ENCODE data around the gene LNX1. TPM values are rescaled to one million over a fixed set of nuclear protein-coding genes. Genes with fewer than 3 reads are reported as not detected.

Gene LNX1
- total and polyA plus RNA-seq, 2 of the 13 experiments (the other 11 are each of a cell fraction or from before 2014, with no cell fraction given): 0.49 TPM

DNA sequence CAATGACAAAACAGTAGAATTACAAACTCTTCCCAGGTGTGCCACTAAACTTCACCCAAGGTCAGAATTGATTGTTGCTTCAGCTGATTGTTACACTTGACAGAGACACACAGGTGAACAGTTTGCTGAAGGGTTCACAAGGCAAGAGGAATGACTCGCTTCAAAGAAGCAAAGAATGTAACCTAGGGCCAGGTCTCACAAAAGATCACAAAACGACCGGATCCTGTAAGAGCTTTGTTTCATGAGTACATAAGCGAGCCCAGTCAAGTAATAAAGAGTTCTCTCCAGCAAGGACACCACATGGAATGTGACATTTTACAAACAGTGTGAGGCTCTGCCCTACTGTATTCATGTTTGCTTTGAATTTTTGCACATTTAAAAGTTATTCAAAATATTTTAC, 9.1 kb downstream of the LNX1 start (continued):
- TF ChIP-seq ZNF143 (CRISPR knock-in tag; IDR thresholded peaks at IDR 0.05) (no peak), ZMYM2 (CRISPR knock-in tag; IDR thresholded peaks at IDR 0.05) (no peak), HOXA7 (CRISPR knock-in tag; IDR thresholded peaks at IDR 0.05) (no peak), SIN3B (IDR thresholded peaks at IDR 0.05; ENCODE audit: low read length) (no peak), ZNF232 (CRISPR knock-in tag; IDR thresholded peaks at IDR 0.05; ENCODE audit: borderline replicate concordance) (no peak), YY1 (IDR thresholded peaks at IDR 0.05; ENCODE audit: insufficient read depth, insufficient replicate concordance, low read depth, low read length) (no peak), BRCA1 (CRISPR knock-in tag; IDR thresholded peaks at IDR 0.05) (no peak), HNF4A (CRISPR knock-in tag; IDR thresholded peaks at IDR 0.05) (peak; percentile 46; the same call in 1 of the 2 replicates), KDM2A (CRISPR knock-in tag; IDR thresholded peaks at IDR 0.05; ENCODE audit: borderline replicate concordance, low read depth) (no peak), ZHX1 (CRISPR knock-in tag; IDR thresholded peaks at IDR 0.05; ENCODE audit: low read depth) (no peak), MTA1 (CRISPR knock-in tag; IDR thresholded peaks at IDR 0.05; ENCODE audit: borderline replicate concordance) (no peak), SMAD3 (CRISPR knock-in tag; IDR thresholded peaks at IDR 0.05) (no peak), MYPOP (CRISPR knock-in tag; IDR thresholded peaks at IDR 0.05) (no peak), ZNF83 (CRISPR knock-in tag; IDR thresholded peaks at IDR 0.05; ENCODE audit: borderline replicate concordance) (no peak), GPN1 (CRISPR knock-in tag; IDR thresholded peaks at IDR 0.05; ENCODE audit: borderline replicate concordance) (no peak), NCOA2 (CRISPR knock-in tag; IDR thresholded peaks at IDR 0.05) (peak; percentile 81; the same call in 1 of the 2 replicates), REPIN1 (CRISPR knock-in tag; IDR thresholded peaks at IDR 0.05; ENCODE audit: borderline replicate concordance, low read depth) (no peak; the same call in 1 of the 2 replicates), MEIS2 (CRISPR knock-in tag; IDR thresholded peaks at IDR 0.05) (0 out of 2 replicates have a peak, but pooled peaks have one; percentile 46), HOXD1 (CRISPR knock-in tag; IDR thresholded peaks at IDR 0.05) (no peak), ZNF136 (CRISPR knock-in tag; IDR thresholded peaks at IDR 0.05; ENCODE audit: low read depth) (no peak), NR2F1 (CRISPR knock-in tag; IDR thresholded peaks at IDR 0.05) (no peak)
- TF ChIP-seq, protein P1, sequence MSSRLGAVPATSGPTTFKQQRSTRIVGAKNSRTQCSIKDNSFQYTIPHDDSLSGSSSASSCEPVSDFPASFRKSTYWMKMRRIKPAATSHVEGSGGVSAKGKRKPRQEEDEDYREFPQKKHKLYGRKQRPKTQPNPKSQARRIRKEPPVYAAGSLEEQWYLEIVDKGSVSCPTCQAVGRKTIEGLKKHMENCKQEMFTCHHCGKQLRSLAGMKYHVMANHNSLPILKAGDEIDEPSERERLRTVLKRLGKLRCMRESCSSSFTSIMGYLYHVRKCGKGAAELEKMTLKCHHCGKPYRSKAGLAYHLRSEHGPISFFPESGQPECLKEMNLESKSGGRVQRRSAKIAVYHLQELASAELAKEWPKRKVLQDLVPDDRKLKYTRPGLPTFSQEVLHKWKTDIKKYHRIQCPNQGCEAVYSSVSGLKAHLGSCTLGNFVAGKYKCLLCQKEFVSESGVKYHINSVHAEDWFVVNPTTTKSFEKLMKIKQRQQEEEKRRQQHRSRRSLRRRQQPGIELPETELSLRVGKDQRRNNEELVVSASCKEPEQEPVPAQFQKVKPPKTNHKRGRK (CRISPR knock-in tag; IDR thresholded peaks at IDR 0.05): no peak
- TF ChIP-seq, protein P2, sequence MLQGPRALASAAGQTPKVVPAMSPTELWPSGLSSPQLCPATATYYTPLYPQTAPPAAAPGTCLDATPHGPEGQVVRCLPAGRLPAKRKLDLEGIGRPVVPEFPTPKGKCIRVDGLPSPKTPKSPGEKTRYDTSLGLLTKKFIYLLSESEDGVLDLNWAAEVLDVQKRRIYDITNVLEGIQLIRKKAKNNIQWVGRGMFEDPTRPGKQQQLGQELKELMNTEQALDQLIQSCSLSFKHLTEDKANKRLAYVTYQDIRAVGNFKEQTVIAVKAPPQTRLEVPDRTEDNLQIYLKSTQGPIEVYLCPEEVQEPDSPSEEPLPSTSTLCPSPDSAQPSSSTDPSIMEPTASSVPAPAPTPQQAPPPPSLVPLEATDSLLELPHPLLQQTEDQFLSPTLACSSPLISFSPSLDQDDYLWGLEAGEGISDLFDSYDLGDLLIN (CRISPR knock-in tag; IDR thresholded peaks at IDR 0.05; ENCODE audit: borderline replicate concordance): no peak
- TF ChIP-seq, protein P3, sequence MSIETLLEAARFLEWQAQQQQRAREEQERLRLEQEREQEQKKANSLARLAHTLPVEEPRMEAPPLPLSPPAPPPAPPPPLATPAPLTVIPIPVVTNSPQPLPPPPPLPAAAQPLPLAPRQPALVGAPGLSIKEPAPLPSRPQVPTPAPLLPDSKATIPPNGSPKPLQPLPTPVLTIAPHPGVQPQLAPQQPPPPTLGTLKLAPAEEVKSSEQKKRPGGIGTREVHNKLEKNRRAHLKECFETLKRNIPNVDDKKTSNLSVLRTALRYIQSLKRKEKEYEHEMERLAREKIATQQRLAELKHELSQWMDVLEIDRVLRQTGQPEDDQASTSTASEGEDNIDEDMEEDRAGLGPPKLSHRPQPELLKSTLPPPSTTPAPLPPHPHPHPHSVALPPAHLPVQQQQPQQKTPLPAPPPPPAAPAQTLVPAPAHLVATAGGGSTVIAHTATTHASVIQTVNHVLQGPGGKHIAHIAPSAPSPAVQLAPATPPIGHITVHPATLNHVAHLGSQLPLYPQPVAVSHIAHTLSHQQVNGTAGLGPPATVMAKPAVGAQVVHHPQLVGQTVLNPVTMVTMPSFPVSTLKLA (IDR thresholded peaks at IDR 0.05): no peak

Data from HepG2 (cell line).